ENCODE measurements around the gene RNF166.

DNA sequence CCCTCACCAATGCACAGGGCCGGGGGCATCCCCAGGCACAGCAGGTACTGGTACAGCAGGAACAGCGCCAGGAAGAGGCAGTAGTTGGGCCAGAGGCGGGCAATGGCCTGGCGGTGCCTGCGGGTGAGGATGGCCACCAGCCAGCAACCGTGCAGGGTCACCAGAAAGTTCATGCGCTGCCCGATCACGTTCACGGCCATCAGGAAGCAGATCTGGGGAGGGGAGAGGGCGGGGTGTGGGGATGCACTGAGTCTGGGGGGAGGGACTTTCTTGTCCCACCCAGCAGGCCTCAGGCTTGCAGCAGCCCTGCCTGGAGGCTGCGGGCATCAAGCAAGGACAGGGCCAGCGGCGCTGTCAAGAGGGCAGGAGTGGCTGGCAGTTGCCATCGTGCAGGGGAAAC is 25.5 kb upstream of the RNF166 start:
- TF ChIP-seq, protein P1, sequence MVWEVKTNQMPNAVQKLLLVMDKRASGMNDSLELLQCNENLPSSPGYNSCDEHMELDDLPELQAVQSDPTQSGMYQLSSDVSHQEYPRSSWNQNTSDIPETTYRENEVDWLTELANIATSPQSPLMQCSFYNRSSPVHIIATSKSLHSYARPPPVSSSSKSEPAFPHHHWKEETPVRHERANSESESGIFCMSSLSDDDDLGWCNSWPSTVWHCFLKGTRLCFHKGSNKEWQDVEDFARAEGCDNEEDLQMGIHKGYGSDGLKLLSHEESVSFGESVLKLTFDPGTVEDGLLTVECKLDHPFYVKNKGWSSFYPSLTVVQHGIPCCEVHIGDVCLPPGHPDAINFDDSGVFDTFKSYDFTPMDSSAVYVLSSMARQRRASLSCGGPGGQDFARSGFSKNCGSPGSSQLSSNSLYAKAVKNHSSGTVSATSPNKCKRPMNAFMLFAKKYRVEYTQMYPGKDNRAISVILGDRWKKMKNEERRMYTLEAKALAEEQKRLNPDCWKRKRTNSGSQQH (CRISPR knock-in tag; IDR thresholded peaks at IDR 0.05; ENCODE audit: low read depth) = no peak
- TF ChIP-seq JUN (CRISPR knock-in tag; IDR thresholded peaks at IDR 0.05) (no peak), HOXD1 (CRISPR knock-in tag; IDR thresholded peaks at IDR 0.05) (no peak), EZH2 (conservative IDR thresholded peaks at IDR 0.05; ENCODE audit: low read depth, low read length) (no peak), ARHGAP35 (CRISPR knock-in tag; IDR thresholded peaks at IDR 0.05; ENCODE audit: borderline replicate concordance) (no peak), SRY (CRISPR knock-in tag; IDR thresholded peaks at IDR 0.05) (no peak), U2AF1 (optimal IDR thresholded peaks at IDR 0.05; ENCODE audit: low read depth, low read length) (no peak)
- TF ChIP-seq, protein P2, sequence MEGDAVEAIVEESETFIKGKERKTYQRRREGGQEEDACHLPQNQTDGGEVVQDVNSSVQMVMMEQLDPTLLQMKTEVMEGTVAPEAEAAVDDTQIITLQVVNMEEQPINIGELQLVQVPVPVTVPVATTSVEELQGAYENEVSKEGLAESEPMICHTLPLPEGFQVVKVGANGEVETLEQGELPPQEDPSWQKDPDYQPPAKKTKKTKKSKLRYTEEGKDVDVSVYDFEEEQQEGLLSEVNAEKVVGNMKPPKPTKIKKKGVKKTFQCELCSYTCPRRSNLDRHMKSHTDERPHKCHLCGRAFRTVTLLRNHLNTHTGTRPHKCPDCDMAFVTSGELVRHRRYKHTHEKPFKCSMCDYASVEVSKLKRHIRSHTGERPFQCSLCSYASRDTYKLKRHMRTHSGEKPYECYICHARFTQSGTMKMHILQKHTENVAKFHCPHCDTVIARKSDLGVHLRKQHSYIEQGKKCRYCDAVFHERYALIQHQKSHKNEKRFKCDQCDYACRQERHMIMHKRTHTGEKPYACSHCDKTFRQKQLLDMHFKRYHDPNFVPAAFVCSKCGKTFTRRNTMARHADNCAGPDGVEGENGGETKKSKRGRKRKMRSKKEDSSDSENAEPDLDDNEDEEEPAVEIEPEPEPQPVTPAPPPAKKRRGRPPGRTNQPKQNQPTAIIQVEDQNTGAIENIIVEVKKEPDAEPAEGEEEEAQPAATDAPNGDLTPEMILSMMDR (CRISPR knock-in tag; IDR thresholded peaks at IDR 0.05) = no peak
